K562 (cell line): ENCODE measurements around the gene SPDEF. TPM values are rescaled to one million over a fixed set of nuclear protein-coding genes. Genes with fewer than 3 reads are reported as not detected.

Experiments
- CBX2 ChIP-seq: fragments of 200-600 bp; sonication (generic); IDR thresholded peaks from one replicate; pipeline ENCODE4 v1.6.1; 2012; ENCODE audit warnings: mild to moderate bottlenecking, low read length, inconsistent platforms; ENCODE audit not compliant: insufficient read depth, poor library complexity, severe bottlenecking
- HDAC2 ChIP-seq: fragments of 450-650 bp; IDR thresholded peaks from 2 replicates; pipeline ENCODE4 v1.6.1; 2016; ENCODE audit warnings: mild to moderate bottlenecking
- HOMEZ ChIP-seq: fragments of 250-450 bp; sonication (Bioruptor Pico); IDR thresholded peaks from 2 replicates; pipeline ENCODE4 v1.4.0; 2020; ENCODE audit warnings: mild to moderate bottlenecking, moderate library complexity
- MEF2A ChIP-seq: IDR thresholded peaks from 2 replicates; pipeline ENCODE4 v1.6.1; 2011; ENCODE audit warnings: low read depth, mild to moderate bottlenecking, low read length, moderate library complexity; ENCODE audit not compliant: control insufficient read depth
- NFIX ChIP-seq: fragments of 250-450 bp; sonication (Bioruptor Pico); IDR thresholded peaks from 2 replicates; pipeline ENCODE4 v1.4.0; 2020; ENCODE audit warnings: low read depth, mild to moderate bottlenecking, moderate library complexity
- TAF1 ChIP-seq: IDR thresholded peaks from 2 replicates; pipeline ENCODE4 v1.6.1; 2011; ENCODE audit warnings: mild to moderate bottlenecking, low read length, moderate library complexity; ENCODE audit not compliant: insufficient read depth, control insufficient read depth, severe bottlenecking; ENCODE audit errors: extremely low read depth
- THRB ChIP-seq: fragments of 450-650 bp; formaldehyde crosslinking; conservative IDR thresholded peaks from 2 replicates; pipeline ENCODE4 v1.4.0; 2022; ENCODE audit warnings: mild to moderate bottlenecking, missing genetic modification characterization
- TSHZ1 ChIP-seq: fragments of 250-450 bp; sonication (Bioruptor Pico); IDR thresholded peaks from 2 replicates; pipeline ENCODE4 v1.4.0; 2020; ENCODE audit warnings: mild to moderate bottlenecking, moderate library complexity
- UBTF ChIP-seq, 2 experiments: IDR thresholded peaks; 2 replicates each; pipeline ENCODE4 v1.6.1; 2012; ENCODE audit warnings: improper control_type of control experiment in 2 of 2, low read depth in 2 of 2, low read length in 2 of 2, borderline replicate concordance in 1 of 2
- ZBED1 ChIP-seq: IDR thresholded peaks from 2 replicates; pipeline ENCODE4 v1.6.1; 2014
- ZBTB1 ChIP-seq: sonication (generic); formaldehyde crosslinking; IDR thresholded peaks from 2 replicates; pipeline ENCODE4 v1.8.1; 2023; ENCODE audit warnings: missing genetic modification reagents, low read depth, mild to moderate bottlenecking, borderline replicate concordance
- ZBTB43 ChIP-seq: sonication (generic); formaldehyde crosslinking; IDR thresholded peaks from 2 replicates; pipeline ENCODE4 v1.8.0; 2023; ENCODE audit warnings: mild to moderate bottlenecking, missing genetic modification reagents
- ZNF280B ChIP-seq: fragments of 250-450 bp; sonication (Bioruptor Pico); IDR thresholded peaks from 2 replicates; pipeline ENCODE4 v1.5.1; 2021; ENCODE audit warnings: mild to moderate bottlenecking
- polyA plus RNA-seq, 8 experiments: library from polyadenylated mRNA; depleted of rRNA in 4 of 8; stranded (reverse) in 5 of 8; unstranded in 3 of 8; fragments of >200 nt; fragmentation: Nextera tagmentation in 2 of 8; fragmentation: Illumina TruSeq in 1 of 8; extraction: Ambion mirVana in 2 of 8; extraction: Trizol in 1 of 8; gene quantifications; 2 replicates each; pipeline versions ENCODE4 v1.2.1 to v1.2.3, GENCODE V29; 2011 to 2014; ENCODE audit warnings: inconsistent platforms in 1 of 8, missing spikeins in 1 of 8
- total RNA-seq, 7 experiments: library from RNA; depleted of rRNA in 6 of 7; stranded (reverse); fragments of >200 nt in 6 of 7; fragmentation: Illumina TruSeq in 2 of 7; extraction: Trizol in 2 of 7; gene quantifications; 2 replicates each; pipeline versions ENCODE4 v1.2.1 to v1.2.3, GENCODE V29; 2011 to 2021; ENCODE audit warnings: low replicate concordance in 1 of 7

The SPDEF gene
- total and polyA plus RNA-seq, 9 of the 15 experiments (the other 6 are each of a cell fraction or from before 2014, with no cell fraction given), result 0.04 to 0.12 (median 0.11) TPM; not detected in 5

- TF ChIP-seq TAF1 (no peak), HDAC2 (no peak), TSHZ1 (CRISPR knock-in tag) (no peak), UBTF (IDR thresholded peaks at IDR 0.05; ENCODE audit: borderline replicate concordance in 1 of 2, low read depth in 2 of 2, low read length in 2 of 2) (no peak), ZBTB43 (CRISPR knock-in tag) (no peak), NFIX (CRISPR knock-in tag) (no peak), THRB (no peak), HOMEZ (CRISPR knock-in tag) (no peak), ZBTB1 (CRISPR knock-in tag) (no peak), MEF2A (no peak), CBX2 (no peak), ZNF280B (CRISPR knock-in tag) (no peak), ZBED1 (no peak)
Measured at GRCh38 chr6:34600796-34601195, 44.7 kb upstream of the SPDEF start (continued).
